Loucy (cell line): Measurements from ENCODE around the gene CTRL.

ENCODE experiments used
- EZH2phosphoT487 ChIP-seq: fragments of 200-600 bp; IDR thresholded peaks from 2 replicates; pipeline ENCODE4 v1.6.1; 2018; ENCODE audit warnings: antibody characterized with exemption, mild to moderate bottlenecking, moderate library complexity, borderline replicate concordance
- TF ChIP-seq, protein P1 (sequence below): fragments of 200-600 bp; sonication (generic); conservative IDR thresholded peaks from 2 replicates; pipeline ENCODE4 v1.5.1; 2014; ENCODE audit warnings: mild to moderate bottlenecking, antibody characterized with exemption, low read length

DNA sequence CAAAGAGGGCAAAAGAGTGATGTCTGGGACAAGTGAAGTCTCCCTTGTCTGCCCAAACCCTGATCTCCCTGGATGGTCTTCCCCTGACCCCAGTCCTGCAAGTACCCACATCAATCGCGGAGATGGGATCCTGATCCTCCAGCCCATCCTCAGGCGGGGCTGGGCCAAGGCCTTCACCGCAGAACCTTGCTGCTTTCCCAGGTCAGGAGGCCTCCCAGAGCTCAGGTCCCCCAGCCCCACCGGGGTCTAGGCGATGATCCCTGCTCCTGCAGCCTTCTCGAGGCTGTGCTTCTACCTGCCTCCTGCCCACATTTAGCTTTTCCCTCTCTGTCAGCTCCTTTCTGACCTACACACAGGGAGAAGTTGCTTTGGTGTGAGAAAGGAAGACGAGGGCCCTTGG lies 30.5 kb upstream of the CTRL start:
- TF ChIP-seq, protein P1, sequence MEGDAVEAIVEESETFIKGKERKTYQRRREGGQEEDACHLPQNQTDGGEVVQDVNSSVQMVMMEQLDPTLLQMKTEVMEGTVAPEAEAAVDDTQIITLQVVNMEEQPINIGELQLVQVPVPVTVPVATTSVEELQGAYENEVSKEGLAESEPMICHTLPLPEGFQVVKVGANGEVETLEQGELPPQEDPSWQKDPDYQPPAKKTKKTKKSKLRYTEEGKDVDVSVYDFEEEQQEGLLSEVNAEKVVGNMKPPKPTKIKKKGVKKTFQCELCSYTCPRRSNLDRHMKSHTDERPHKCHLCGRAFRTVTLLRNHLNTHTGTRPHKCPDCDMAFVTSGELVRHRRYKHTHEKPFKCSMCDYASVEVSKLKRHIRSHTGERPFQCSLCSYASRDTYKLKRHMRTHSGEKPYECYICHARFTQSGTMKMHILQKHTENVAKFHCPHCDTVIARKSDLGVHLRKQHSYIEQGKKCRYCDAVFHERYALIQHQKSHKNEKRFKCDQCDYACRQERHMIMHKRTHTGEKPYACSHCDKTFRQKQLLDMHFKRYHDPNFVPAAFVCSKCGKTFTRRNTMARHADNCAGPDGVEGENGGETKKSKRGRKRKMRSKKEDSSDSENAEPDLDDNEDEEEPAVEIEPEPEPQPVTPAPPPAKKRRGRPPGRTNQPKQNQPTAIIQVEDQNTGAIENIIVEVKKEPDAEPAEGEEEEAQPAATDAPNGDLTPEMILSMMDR: no peak
- no peak for TF ChIP-seq EZH2phosphoT487
